CD14-positive monocyte (primary cell): ENCODE results near the gene LAMTOR3. TPM values are rescaled to one million over a fixed set of nuclear protein-coding genes. Genes with fewer than 3 reads are reported as not detected.

ENCODE experiments used
- DNase-seq, 3 donors: peaks; one replicate each; pipeline ENCODE4 v3.0.0-alpha.2; 2011 to 2022
- H2AFZ ChIP-seq: 2 replicates; pipeline ENCODE4 v1.6.0; 2012; ENCODE audit warnings: mild to moderate bottlenecking, low read depth, low read length, inconsistent platforms; ENCODE audit not compliant: insufficient read depth, poor library complexity, severe bottlenecking
- H3K27ac ChIP-seq, 2 donors: 1 replicate in 1 of 2; 2 replicates in 1 of 2; pipeline ENCODE4 v1.5.1; 2012 to 2013; ENCODE audit warnings: low read length in 2 of 2, control low read depth in 1 of 2, inconsistent platforms in 1 of 2, low read depth in 1 of 2, mild to moderate bottlenecking in 1 of 2
- H3K27me3 ChIP-seq, 2 donors: one replicate each; pipeline versions ENCODE4 v1.6.0 to v1.6.1; 2011 to 2013; ENCODE audit warnings: low read length in 2 of 2; ENCODE audit not compliant: control insufficient read depth in 2 of 2, insufficient read depth in 2 of 2
- H3K36me3 ChIP-seq, 2 donors: replicated peaks in 1 of 2; 1 replicate in 1 of 2; 2 replicates in 1 of 2; pipeline versions ENCODE4 v1.5.1 to v1.6.1; 2012 to 2013; ENCODE audit warnings: low read length in 2 of 2, control low read depth in 1 of 2, inconsistent platforms in 1 of 2, mild to moderate bottlenecking in 1 of 2; ENCODE audit not compliant: insufficient read depth in 2 of 2, control insufficient read depth in 1 of 2
- H3K4me1 ChIP-seq, 2 donors: 1 replicate in 1 of 2; 2 replicates in 1 of 2; pipeline versions ENCODE4 v1.5.1 to v1.6.1; 2012 to 2013; ENCODE audit warnings: low read length in 2 of 2, control low read depth in 1 of 2, inconsistent platforms in 1 of 2, mild to moderate bottlenecking in 1 of 2, moderate library complexity in 1 of 2; ENCODE audit not compliant: insufficient read depth in 2 of 2, control insufficient read depth in 1 of 2
- H3K4me2 ChIP-seq: replicated peaks from 2 replicates; pipeline ENCODE3; 2012; ENCODE audit warnings: low read length, moderate library complexity, mild to moderate bottlenecking; ENCODE audit not compliant: poor library complexity, severe bottlenecking; ENCODE audit errors: extremely low read depth
- H3K4me3 ChIP-seq, 3 experiments: fragments of 200-600 bp in 1 of 3; sonication (generic) in 1 of 3; replicated peaks in 1 of 3; 1 replicate in 2 of 3; 2 replicates in 1 of 3; pipeline ENCODE4 v1.5.1; 2011 to 2013; ENCODE audit warnings: low read length in 3 of 3, mild to moderate bottlenecking in 3 of 3, control low read depth in 2 of 3, low read depth in 2 of 3, inconsistent platforms in 1 of 3, moderate library complexity in 1 of 3
- H3K79me2 ChIP-seq: 2 replicates; pipeline ENCODE4 v1.6.0; 2012; ENCODE audit warnings: mild to moderate bottlenecking, control low read depth, inconsistent platforms, low read length, moderate library complexity; ENCODE audit not compliant: insufficient read depth
- H3K9ac ChIP-seq: 2 replicates; pipeline ENCODE4 v1.6.0; 2017; ENCODE audit warnings: low read length, mild to moderate bottlenecking; ENCODE audit not compliant: insufficient read depth, poor library complexity, severe bottlenecking
- H3K9me3 ChIP-seq, 2 donors: replicated peaks in 1 of 2; 1 replicate in 1 of 2; 2 replicates in 1 of 2; pipeline versions ENCODE4 v1.5.1 to v1.6.1; 2012 to 2013; ENCODE audit warnings: low read length in 2 of 2, control low read depth in 1 of 2; ENCODE audit not compliant: control insufficient read depth in 1 of 2, insufficient read depth in 1 of 2
- H4K20me1 ChIP-seq: 2 replicates; pipeline ENCODE4 v1.6.0; 2012; ENCODE audit warnings: mild to moderate bottlenecking, low read length, control low read depth, moderate library complexity; ENCODE audit not compliant: insufficient read depth
- H3K27ac Mint-ChIP-seq, 7 donors: one replicate each; pipeline ENCODE4 v1.8.0; 2020; ENCODE audit warnings: mild to moderate bottlenecking in 7 of 7, mixed read lengths in 7 of 7, moderate library complexity in 6 of 7, inconsistent platforms in 2 of 7
- H3K27me3 Mint-ChIP-seq, 3 donors: one replicate each; pipeline ENCODE4 v1.8.0; 2021 to 2022; ENCODE audit warnings: low read depth in 3 of 3, mild to moderate bottlenecking in 3 of 3, mixed read lengths in 3 of 3, moderate library complexity in 3 of 3, inconsistent platforms in 1 of 3
- H3K36me3 Mint-ChIP-seq, 2 donors: one replicate each; pipeline ENCODE4 v1.8.0; 2020; ENCODE audit warnings: mixed read lengths in 2 of 2, inconsistent platforms in 1 of 2, mild to moderate bottlenecking in 1 of 2
- H3K4me1 Mint-ChIP-seq: one replicate; pipeline ENCODE4 v1.8.0; 2020; ENCODE audit warnings: mild to moderate bottlenecking, mixed read lengths
- H3K4me3 Mint-ChIP-seq, 2 donors: one replicate each; pipeline ENCODE4 v1.8.0; 2020; ENCODE audit warnings: mild to moderate bottlenecking in 2 of 2, mixed read lengths in 2 of 2, moderate library complexity in 1 of 2
- H3K9me3 Mint-ChIP-seq, 7 donors: one replicate each; pipeline ENCODE4 v1.8.0; 2020 to 2022; ENCODE audit warnings: mixed read lengths in 7 of 7, mild to moderate bottlenecking in 6 of 7, moderate library complexity in 6 of 7, inconsistent platforms in 2 of 7
- CTCF ChIP-seq: fragments of 200-600 bp; IDR thresholded peaks from one replicate; pipeline ENCODE4 v1.8.0; 2022; ENCODE audit warnings: antibody characterized with exemption, mild to moderate bottlenecking
- WGBS: methylation state at CpG from one replicate; pipeline ENCODE4 v1.1.5; 2013; ENCODE audit warnings: missing lambda C conversion rate; ENCODE audit not compliant: insufficient coverage; 5-methylcytosine and 5-hydroxymethylcytosine counted together
- intact Hi-C, 2 donors: fragments of 100-400 bp; cut with micrococcal nuclease; formaldehyde crosslinking; loops; one replicate each; pipeline versions ENCODE4 v1.15.0 to v1.15.1; 2023
- polyA plus RNA-seq, 3 donors: library from polyadenylated mRNA; depleted of rRNA in 1 of 3; unstranded in 2 of 3; stranded (reverse) in 1 of 3; fragments of 300-500 nt in 2 of 3; fragments of >200 nt in 1 of 3; fragmentation: Illumina TruSeq in 2 of 3; gene quantifications; 1 replicate in 2 of 3; 2 replicates in 1 of 3; pipeline ENCODE4 v1.2.3, GENCODE V29; 2012 to 2021

The LAMTOR3 gene
- polyA plus RNA-seq, 3 donors = 19.9 to 83.3 (median 62.5) TPM

- H3K36me3 ChIP-seq = peaks cover 54 to 96% of the 10 kb centered on the region in 2 donors
- peaks cover 54 to 64% of the 10 kb centered on the region in 2 donors for H3K36me3 Mint-ChIP-seq
- peaks cover 2% of the 10 kb centered on the region for H3K4me1 Mint-ChIP-seq
- no peaks in the 10 kb centered on the region for H3K4me1 ChIP-seq
- H3K9ac ChIP-seq = no peak overlapping the region
- DNase-seq = no peak
- H3K27ac Mint-ChIP-seq = no peak overlapping the region
- H3K9me3 Mint-ChIP-seq = peaks cover 2 to 14% (median 7%) of the 10 kb centered on the region in 7 donors
- H3K9me3 ChIP-seq = peaks cover 3 to 10% of the 10 kb centered on the region in 2 donors
- no CpG with 5 or more reads among the region's 3 CpGs for WGBS
- H2AFZ ChIP-seq = no peak overlapping the region
- intact Hi-C loops = no loop called here
- TF ChIP-seq CTCF = no peak
- H3K27me3 Mint-ChIP-seq = no peaks in the 10 kb centered on the region
- no peak overlapping the region for H3K27ac ChIP-seq
- no peak overlapping the region for H3K4me2 ChIP-seq
- H3K4me3 Mint-ChIP-seq = no peak overlapping the region
- H3K4me3 ChIP-seq = no peak overlapping the region
- no peaks in the 10 kb centered on the region for H3K27me3 ChIP-seq
- H3K79me2 ChIP-seq = peaks cover 5% of the 10 kb centered on the region
- H4K20me1 ChIP-seq = peaks cover 14% of the 10 kb centered on the region
Observed at GRCh38 chr4:99921174-99921573, 26.9 kb upstream of the LAMTOR3 start.

- peaks cover 3 to 10% of the 10 kb centered on the region in 2 donors for H3K9me3 ChIP-seq
- H3K79me2 ChIP-seq = no peaks in the 10 kb centered on the region
- Mint-ChIP-seq H3K4me1 (no peaks in the 10 kb centered on the region), H3K36me3 (peaks cover 57 to 71% of the 10 kb centered on the region in 2 donors), H3K9me3 (peaks cover 2 to 14% (median 7%) of the 10 kb centered on the region in 7 donors), H3K27me3 (no peaks in the 10 kb centered on the region), H3K27ac (peak overlapping the region in 2 of 7 donors; percentile 19 to 20), H3K4me3 (no peak overlapping the region)
- no peak for DNase-seq
- WGBS = no CpG with 5 or more reads among the region's 2 CpGs
- H3K4me1 ChIP-seq = no peaks in the 10 kb centered on the region
- H3K36me3 ChIP-seq = peaks cover 46 to 93% of the 10 kb centered on the region in 2 donors
- H3K27ac ChIP-seq = no peak overlapping the region
- no peak overlapping the region for H2AFZ ChIP-seq
- no peak overlapping the region for H3K4me2 ChIP-seq
- H3K9ac ChIP-seq = no peak overlapping the region
- no peak overlapping the region for H3K4me3 ChIP-seq
- no peaks in the 10 kb centered on the region for H3K27me3 ChIP-seq
- TF ChIP-seq CTCF = no peak
- peaks cover 5% of the 10 kb centered on the region for H4K20me1 ChIP-seq
- intact Hi-C loops = no loop called here
Observed at GRCh38 chr4:99918656-99919055, 24.4 kb upstream of the LAMTOR3 start.
